Measurements from ENCODE around the gene CDK5RAP2.

GRCh38 chr9:120603591-120603990, 23.6 kb upstream of the CDK5RAP2 start:
- no peak for TF ChIP-seq GATA2 (IDR thresholded peaks at IDR 0.05; ENCODE audit: low read depth, low read length)
- TF ChIP-seq GATA3 (IDR thresholded peaks at IDR 0.05; ENCODE audit: low read depth, low read length) = no peak

All from SH-SY5Y (cell line).